Psoas muscle (tissue), 8 donors: Measurements from ENCODE around the gene RNF175. TPM values are rescaled to one million over a fixed set of nuclear protein-coding genes. Genes with fewer than 3 reads are reported as not detected.

ENCODE experiments used
- ATAC-seq, 4 donors: fragments of 200-7000 bp; cut with Tn5 transposase; one replicate each; pipeline ENCODE4 v1.9.1; 2020; ENCODE audit warnings: moderate library complexity in 3 of 4, mild to moderate bottlenecking in 2 of 4
- DNase-seq, 2 donors: peaks; one replicate each; pipeline ENCODE4 v3.0.0-alpha.2; 2020
- H3K27ac ChIP-seq: fragments of 200-600 bp; one replicate; pipeline ENCODE4 v1.8.0; 2022
- H3K27me3 ChIP-seq, 3 donors: fragments of 200-600 bp in 1 of 3; one replicate each; pipeline versions ENCODE4 v1.6.1 to v1.8.0; 2013 to 2022; ENCODE audit warnings: low read length in 2 of 3, mild to moderate bottlenecking in 2 of 3, moderate library complexity in 1 of 3; ENCODE audit not compliant: insufficient read depth in 3 of 3
- H3K36me3 ChIP-seq, 2 donors: fragments of 200-600 bp in 1 of 2; one replicate each; pipeline versions ENCODE4 v1.6.1 to v1.8.0; 2013 to 2022; ENCODE audit warnings: low read depth in 1 of 2, mild to moderate bottlenecking in 1 of 2, moderate library complexity in 1 of 2; ENCODE audit not compliant: insufficient read depth in 1 of 2
- H3K4me1 ChIP-seq: fragments of 200-600 bp; one replicate; pipeline ENCODE4 v1.8.0; 2022
- H3K4me3 ChIP-seq: fragments of 200-600 bp; one replicate; pipeline ENCODE4 v1.8.0; 2022; ENCODE audit warnings: mild to moderate bottlenecking
- H3K9me3 ChIP-seq: fragments of 200-600 bp; one replicate; pipeline ENCODE4 v1.8.0; 2022
- CTCF ChIP-seq: fragments of 200-600 bp; IDR thresholded peaks from one replicate; pipeline ENCODE4 v1.8.0; 2022; ENCODE audit warnings: antibody characterized with exemption
- WGBS, 3 donors: extraction: QIAGEN DNeasy Blood & Tissue Kit; methylation state at CpG; one replicate each; pipeline versions ENCODE4 v1.1.6 to v1.1.7; 2013; 5-methylcytosine and 5-hydroxymethylcytosine counted together
- intact Hi-C, 2 donors: fragments of 100-400 bp; cut with DNase I; formaldehyde crosslinking; loops; one replicate each; pipeline versions ENCODE4 v1.11.0 to v1.14.2; 2022
- polyA plus RNA-seq, 3 donors: library from polyadenylated mRNA; stranded (reverse); fragments of 200-250 nt; gene quantifications; one replicate each; pipeline ENCODE4 v1.2.3, GENCODE V29; 2013
- total RNA-seq, 4 donors: library from RNA; stranded (reverse); fragmentation: NEBNext Ultra II Directional in 2 of 4; extraction: Animal tissue kit (Norgen Biotek cat#: 25700) in 2 of 4; gene quantifications; one replicate each; pipeline versions ENCODE4 v1.2.1 to v1.2.4, GENCODE V29; 2021 to 2023
- donor health status: healthy with polysubstance abuse.
- donor health status: DM: no; HTN: no; CAD: no; lungs with moderate emphysema.
- donor health status: Bipolar disorder and iron deficiency.
- donor health status: healthy.
- donor health status: DM: yes; HTN: yes; CAD: no.
- donor health status: DM: no; HTN: no; CAD: no.
- donor health status: DM: no; HTN: no; CAD: no.
- donor health status: DM: yes; HTN: yes; CAD: no.

The RNF175 gene
- total and polyA plus RNA-seq, 7 donors: 0.05 to 0.07 TPM; not detected in 5

DNA sequence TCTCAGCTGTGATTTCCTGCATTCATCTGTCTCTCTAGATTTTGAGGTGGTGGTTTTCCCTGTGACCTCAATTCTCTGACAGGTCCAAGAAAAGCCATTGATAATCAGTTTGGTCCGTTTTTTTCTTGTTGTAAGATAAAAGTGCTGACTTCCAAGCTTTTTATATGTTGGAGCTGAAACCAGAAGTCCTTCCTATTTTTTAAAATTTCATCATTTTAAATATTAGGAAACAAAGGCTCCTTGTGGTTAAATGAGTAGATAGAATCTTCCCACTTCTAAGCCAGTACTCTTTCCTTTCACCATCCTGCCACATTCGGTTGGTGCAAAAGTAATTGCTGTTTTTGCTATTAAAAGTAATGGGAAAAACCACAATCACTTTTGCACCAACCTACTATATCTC lies 18.3 kb downstream of the RNF175 start:
- ATAC-seq (no peak), DNase-seq (no peak)
- Histone ChIP-seq H3K4me1 (no peaks in the 10 kb centered on the region), H3K4me3 (no peak overlapping the region), H3K27ac (no peak overlapping the region), H3K36me3 (no peaks in the 10 kb centered on the region), H3K9me3 (no peaks in the 10 kb centered on the region), H3K27me3 (peaks cover 0 to 4% (median 2%) of the 10 kb centered on the region in 3 donors)
- TF ChIP-seq CTCF: no peak
- WGBS, 3 donors: 78 to 85% (median 83%) methylated on average over 2 of the region's 2 CpGs
- intact Hi-C loops: loop anchor here in 1 of 2 donors (10.0 kb wide), 1 partner anchor 107 kb away; no protein-coding TSS in a partner anchor

DNA sequence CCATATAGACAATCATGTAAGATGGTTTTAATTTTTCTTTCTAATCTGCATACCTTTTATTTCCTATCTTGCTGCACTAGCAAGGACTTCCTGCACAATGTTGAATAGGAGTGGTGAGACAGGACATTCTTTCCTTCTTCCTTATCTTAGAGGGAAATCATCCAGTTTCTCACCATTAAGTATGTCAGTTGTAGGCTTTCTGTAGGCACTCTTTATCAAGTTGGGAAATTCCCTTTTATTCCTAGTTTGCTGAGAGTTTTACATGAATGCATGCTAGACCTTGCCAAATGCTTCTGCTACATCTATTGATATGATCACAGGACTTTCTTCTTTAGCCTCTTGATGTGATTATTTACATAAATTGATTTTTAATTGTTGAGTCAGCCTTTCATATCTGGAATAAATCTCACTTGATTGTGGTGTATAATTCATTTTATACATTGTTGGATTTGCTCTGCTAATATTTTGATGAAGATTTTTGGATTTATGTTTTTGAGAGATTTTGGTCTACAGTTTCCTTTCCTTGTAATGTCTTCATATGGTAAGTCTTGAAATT lies 23.8 kb downstream of the RNF175 start:
- no peak for TF ChIP-seq CTCF
- DNase-seq (no peak), ATAC-seq (no peak)
- Histone ChIP-seq H3K4me3 (no peak overlapping the region), H3K4me1 (no peaks in the 10 kb centered on the region), H3K9me3 (no peaks in the 10 kb centered on the region), H3K27me3 (peaks cover 0 to 4% (median 0%) of the 10 kb centered on the region in 3 donors), H3K36me3 (no peaks in the 10 kb centered on the region), H3K27ac (no peak overlapping the region)
- intact Hi-C loops: no loop called here

DNA sequence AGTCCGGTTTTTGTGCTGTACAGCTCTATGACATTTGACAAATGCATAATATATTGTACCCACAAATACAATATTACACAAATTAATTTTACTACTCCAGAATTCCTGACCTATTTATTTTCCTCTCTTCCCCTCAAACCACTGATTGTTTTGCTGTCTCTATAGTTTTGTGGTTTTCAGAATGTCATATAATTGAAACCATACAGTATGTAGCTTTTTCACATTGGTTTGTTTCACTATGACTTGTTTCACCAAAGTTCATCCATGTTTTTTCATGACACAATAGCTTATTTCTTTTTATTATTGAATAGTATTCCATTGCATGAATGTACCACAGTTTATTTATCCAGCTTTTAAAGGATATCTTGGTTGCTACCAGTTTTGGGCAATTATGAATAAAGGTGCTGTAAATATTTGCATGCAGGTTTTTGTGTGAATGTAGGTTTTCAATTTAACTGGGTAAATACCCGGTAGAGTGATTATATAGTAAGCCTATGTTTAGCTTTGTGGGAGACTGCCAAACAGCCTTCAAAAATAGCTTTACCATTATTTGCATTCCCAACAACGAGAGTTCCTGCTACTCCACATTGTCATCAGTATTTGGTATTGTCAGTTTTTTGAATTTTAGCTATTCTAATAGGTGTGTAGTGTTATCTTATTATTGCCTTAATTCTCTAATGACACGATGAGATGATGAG lies 25.9 kb downstream of the RNF175 start:
- intact Hi-C loops: no loop called here
- Histone ChIP-seq H3K27ac (no peak overlapping the region), H3K9me3 (no peaks in the 10 kb centered on the region), H3K36me3 (no peaks in the 10 kb centered on the region), H3K4me1 (no peaks in the 10 kb centered on the region), H3K4me3 (no peak overlapping the region), H3K27me3 (no peaks in the 10 kb centered on the region)
- 64 to 71% (median 66%) methylated on average over 4 of the region's 4 CpGs for WGBS, 3 donors
- ATAC-seq (no peak), DNase-seq (no peak)
- no peak for TF ChIP-seq CTCF

DNA sequence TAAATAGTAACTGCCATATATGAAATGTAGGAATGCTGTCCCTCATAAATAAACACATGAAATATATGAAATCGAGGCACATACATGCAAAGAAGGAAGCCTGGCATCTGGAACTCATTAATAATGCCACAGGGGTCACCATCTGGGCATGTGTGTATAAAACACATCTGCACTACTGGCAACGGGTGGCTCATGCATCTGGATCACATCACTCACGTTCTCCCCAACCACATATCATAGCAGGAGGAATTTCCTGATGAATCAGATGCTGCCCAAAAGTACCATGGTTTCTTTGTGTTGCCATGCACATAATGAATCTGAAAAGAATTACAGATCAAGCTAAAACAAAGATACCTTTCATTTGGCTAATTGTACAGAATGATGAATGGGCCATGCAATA lies 28.6 kb downstream of the RNF175 start:
- no peak overlapping the region for H3K4me3 ChIP-seq
- intact Hi-C loops: no loop called here
- H3K36me3 ChIP-seq: no peaks in the 10 kb centered on the region
- ATAC-seq (no peak), DNase-seq (no peak)
- no peaks in the 10 kb centered on the region for H3K9me3 ChIP-seq
- no peak for TF ChIP-seq CTCF
- H3K4me1 ChIP-seq: no peaks in the 10 kb centered on the region
- H3K27me3 ChIP-seq: no peaks in the 10 kb centered on the region
- WGBS, 3 donors: 6 to 7% (median 6%) methylated on average over 3 of the region's 3 CpGs
- no peak overlapping the region for H3K27ac ChIP-seq

GRCh38 chr4:153729895-153730294 lies 29.9 kb downstream of the RNF175 start:
- intact Hi-C loops: no loop called here
- Histone ChIP-seq H3K27me3 (no peaks in the 10 kb centered on the region), H3K4me1 (no peaks in the 10 kb centered on the region), H3K27ac (no peak overlapping the region), H3K4me3 (no peak overlapping the region), H3K36me3 (no peaks in the 10 kb centered on the region), H3K9me3 (no peaks in the 10 kb centered on the region)
- 93 to 100% (median 93%) methylated on average over 2 of the region's 2 CpGs for WGBS, 3 donors
- no peak for DNase-seq
- no peak for TF ChIP-seq CTCF
- no peak for ATAC-seq
